HepG2 (cell line): ENCODE data around the gene LCN2. TPM values are rescaled to one million over a fixed set of nuclear protein-coding genes. Genes with fewer than 3 reads are reported as not detected.
A peak's percentile ranks its signal among the peaks of the same experiment; 100 is the strongest.

ENCODE experiments used
- CEBPG ChIP-seq: IDR thresholded peaks from 2 replicates; pipeline ENCODE4 v1.6.1; 2016
- CREB1 ChIP-seq, 2 experiments: fragments of 450-650 bp in 1 of 2; IDR thresholded peaks; 2 replicates each; pipeline ENCODE4 v1.6.1; 2016 to 2017; ENCODE audit warnings: control low read depth in 1 of 2, mild to moderate bottlenecking in 1 of 2, missing compliant biosample characterization in 1 of 2, missing genetic modification characterization in 1 of 2
- DMAP1 ChIP-seq: IDR thresholded peaks from 2 replicates; pipeline ENCODE4 v1.6.1; 2016
- HES4 ChIP-seq: sonication (generic); formaldehyde crosslinking; IDR thresholded peaks from 2 replicates; pipeline ENCODE4 v1.9.0; 2021; ENCODE audit warnings: mild to moderate bottlenecking, missing genetic modification reagents, borderline replicate concordance
- MED13 ChIP-seq: sonication (generic); formaldehyde crosslinking; IDR thresholded peaks from 2 replicates; pipeline ENCODE4 v1.5.0; 2020; ENCODE audit warnings: missing genetic modification reagents
- NFKBIZ ChIP-seq: IDR thresholded peaks from 2 replicates; pipeline ENCODE4 v1.6.1; 2018; ENCODE audit warnings: missing genetic modification reagents, missing compliant biosample characterization
- NR2C2 ChIP-seq: sonication (generic); formaldehyde crosslinking; IDR thresholded peaks from 2 replicates; pipeline ENCODE4 v1.4.0; 2020; ENCODE audit warnings: missing genetic modification reagents, mild to moderate bottlenecking, moderate library complexity, borderline replicate concordance
- NR2F1 ChIP-seq, 2 experiments: fragments of 450-650 bp in 1 of 2; formaldehyde crosslinking in 1 of 2; IDR thresholded peaks; 2 replicates each; pipeline versions ENCODE4 v1.5.0 to v1.6.1; 2016 to 2020; ENCODE audit warnings: mild to moderate bottlenecking in 1 of 2, missing compliant biosample characterization in 1 of 2, missing genetic modification reagents in 1 of 2, moderate library complexity in 1 of 2
- RBM39 ChIP-seq: fragments of 200-400 bp; formaldehyde crosslinking; IDR thresholded peaks from one replicate; pipeline ENCODE4 v1.6.1; 2018; ENCODE audit warnings: antibody characterized with exemption, mild to moderate bottlenecking, low read depth, low read length; ENCODE audit not compliant: poor library complexity, severe bottlenecking
- SP1 ChIP-seq, 2 experiments: fragments of 450-650 bp in 1 of 2; sonication (generic) in 1 of 2; formaldehyde crosslinking in 1 of 2; IDR thresholded peaks; 2 replicates each; pipeline versions ENCODE4 v1.4.0 to v1.6.1; 2016 to 2020; ENCODE audit warnings: missing genetic modification reagents in 1 of 2
- SP140L ChIP-seq: sonication (generic); formaldehyde crosslinking; IDR thresholded peaks from 2 replicates; pipeline ENCODE4 v1.4.0; 2020; ENCODE audit warnings: missing genetic modification reagents, borderline replicate concordance
- TMF1 ChIP-seq: sonication (generic); formaldehyde crosslinking; IDR thresholded peaks from 2 replicates; pipeline ENCODE4 v1.8.1; 2022; ENCODE audit warnings: low read depth, missing genetic modification reagents
- YEATS4 ChIP-seq: sonication (generic); formaldehyde crosslinking; IDR thresholded peaks from 2 replicates; pipeline ENCODE4 v1.4.0; 2020; ENCODE audit warnings: missing genetic modification reagents, borderline replicate concordance
- ZMYM4 ChIP-seq: sonication (generic); formaldehyde crosslinking; IDR thresholded peaks from 2 replicates; pipeline ENCODE4 v1.8.1; 2023; ENCODE audit warnings: mild to moderate bottlenecking, missing genetic modification reagents
- ZNF12 ChIP-seq: sonication (generic); formaldehyde crosslinking; IDR thresholded peaks from 2 replicates; pipeline ENCODE4 v1.5.0; 2020; ENCODE audit warnings: missing genetic modification reagents
- ZNF235 ChIP-seq: sonication (generic); formaldehyde crosslinking; IDR thresholded peaks from 2 replicates; pipeline ENCODE4 v1.8.1; 2023; ENCODE audit warnings: mild to moderate bottlenecking, missing genetic modification reagents, borderline replicate concordance
- ZNF274 ChIP-seq: sonication (generic); formaldehyde crosslinking; IDR thresholded peaks from 2 replicates; pipeline ENCODE4 v1.5.1; 2020; ENCODE audit warnings: mild to moderate bottlenecking, missing genetic modification reagents
- ZNF382 ChIP-seq: sonication (generic); formaldehyde crosslinking; IDR thresholded peaks from 2 replicates; pipeline ENCODE4 v1.5.0; 2020; ENCODE audit warnings: missing genetic modification reagents, mild to moderate bottlenecking, borderline replicate concordance
- ZNF546 ChIP-seq: sonication (generic); formaldehyde crosslinking; conservative IDR thresholded peaks from 2 replicates; pipeline ENCODE4 v1.8.1; 2023; ENCODE audit warnings: mild to moderate bottlenecking, missing genetic modification reagents
- ZNF562 ChIP-seq: sonication (generic); formaldehyde crosslinking; IDR thresholded peaks from 2 replicates; pipeline ENCODE4 v1.8.0; 2022; ENCODE audit warnings: missing genetic modification reagents, borderline replicate concordance
- ZNF709 ChIP-seq: sonication (generic); formaldehyde crosslinking; IDR thresholded peaks from 2 replicates; pipeline ENCODE4 v1.5.0; 2020; ENCODE audit warnings: mild to moderate bottlenecking, missing genetic modification reagents
- polyA plus RNA-seq, 8 experiments: library from polyadenylated mRNA; depleted of rRNA in 3 of 8; stranded (reverse) in 7 of 8; unstranded in 1 of 8; fragments of >200 nt; fragmentation: Illumina TruSeq in 4 of 8; extraction: Trizol in 4 of 8; gene quantifications; 2 replicates each; pipeline versions ENCODE4 v1.2.1 to v1.2.3, GENCODE V29; 2011 to 2016; ENCODE audit warnings: low read depth in 4 of 8, missing spikeins in 1 of 8, mixed read lengths in 1 of 8; ENCODE audit not compliant: insufficient read depth in 1 of 8
- total RNA-seq, 5 experiments: library from RNA; depleted of rRNA; stranded (reverse); fragments of >200 nt; fragmentation: Illumina TruSeq; extraction: Trizol; gene quantifications; 2 replicates each; pipeline ENCODE4 v1.2.3, GENCODE V29; 2016; ENCODE audit warnings: low read depth in 1 of 5
- TF ChIP-seq, protein P1 (sequence below): sonication (generic); formaldehyde crosslinking; IDR thresholded peaks from 2 replicates; pipeline ENCODE4 v1.4.0; 2020; ENCODE audit warnings: missing genetic modification reagents
- TF ChIP-seq, protein P2 (sequence below): sonication (generic); formaldehyde crosslinking; IDR thresholded peaks from 2 replicates; pipeline ENCODE4 v1.5.0; 2020; ENCODE audit warnings: mild to moderate bottlenecking, low read depth, missing genetic modification reagents, borderline replicate concordance

The LCN2 gene
- total and polyA plus RNA-seq, 2 of the 13 experiments (the other 11 are each of a cell fraction or from before 2014, with no cell fraction given), result 0.38 to 1.4 TPM

DNA sequence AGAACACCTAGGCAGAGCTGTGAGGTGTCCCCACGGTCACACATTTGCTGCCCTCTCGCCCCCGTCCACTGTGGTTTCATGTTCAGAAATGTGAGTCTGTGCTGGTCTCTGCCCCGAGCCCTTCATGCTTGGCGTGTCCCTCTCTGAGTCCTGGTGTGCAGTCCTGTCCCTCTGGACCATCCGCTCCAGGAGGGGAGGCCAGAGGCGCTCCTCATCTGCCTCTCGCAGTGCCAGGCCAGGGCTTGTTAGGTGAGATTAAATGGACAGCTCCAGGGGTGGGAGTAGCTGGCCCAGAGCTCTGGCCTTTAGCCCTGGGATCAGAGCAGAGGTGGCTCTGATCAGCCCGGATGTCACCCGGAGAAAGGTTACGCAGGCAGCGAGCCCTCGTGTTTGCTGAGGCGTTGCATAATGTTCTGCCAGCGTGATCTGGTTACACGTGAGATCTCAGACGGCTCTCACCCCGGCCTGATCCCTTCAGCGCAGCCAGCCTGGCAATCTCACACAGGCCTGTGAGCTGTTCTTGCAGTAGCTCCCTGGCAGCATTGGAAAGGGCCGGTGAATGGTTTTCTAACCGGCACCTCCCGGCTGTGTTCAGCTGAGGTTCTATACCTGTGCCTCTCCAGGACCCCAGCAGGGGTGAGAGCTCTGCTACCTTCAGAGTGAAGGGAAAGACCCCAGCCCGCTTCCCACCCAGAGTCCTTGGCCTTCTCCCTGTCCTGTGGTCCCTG is 46.2 kb upstream of the LCN2 start (continued):
- TF ChIP-seq, protein P1, sequence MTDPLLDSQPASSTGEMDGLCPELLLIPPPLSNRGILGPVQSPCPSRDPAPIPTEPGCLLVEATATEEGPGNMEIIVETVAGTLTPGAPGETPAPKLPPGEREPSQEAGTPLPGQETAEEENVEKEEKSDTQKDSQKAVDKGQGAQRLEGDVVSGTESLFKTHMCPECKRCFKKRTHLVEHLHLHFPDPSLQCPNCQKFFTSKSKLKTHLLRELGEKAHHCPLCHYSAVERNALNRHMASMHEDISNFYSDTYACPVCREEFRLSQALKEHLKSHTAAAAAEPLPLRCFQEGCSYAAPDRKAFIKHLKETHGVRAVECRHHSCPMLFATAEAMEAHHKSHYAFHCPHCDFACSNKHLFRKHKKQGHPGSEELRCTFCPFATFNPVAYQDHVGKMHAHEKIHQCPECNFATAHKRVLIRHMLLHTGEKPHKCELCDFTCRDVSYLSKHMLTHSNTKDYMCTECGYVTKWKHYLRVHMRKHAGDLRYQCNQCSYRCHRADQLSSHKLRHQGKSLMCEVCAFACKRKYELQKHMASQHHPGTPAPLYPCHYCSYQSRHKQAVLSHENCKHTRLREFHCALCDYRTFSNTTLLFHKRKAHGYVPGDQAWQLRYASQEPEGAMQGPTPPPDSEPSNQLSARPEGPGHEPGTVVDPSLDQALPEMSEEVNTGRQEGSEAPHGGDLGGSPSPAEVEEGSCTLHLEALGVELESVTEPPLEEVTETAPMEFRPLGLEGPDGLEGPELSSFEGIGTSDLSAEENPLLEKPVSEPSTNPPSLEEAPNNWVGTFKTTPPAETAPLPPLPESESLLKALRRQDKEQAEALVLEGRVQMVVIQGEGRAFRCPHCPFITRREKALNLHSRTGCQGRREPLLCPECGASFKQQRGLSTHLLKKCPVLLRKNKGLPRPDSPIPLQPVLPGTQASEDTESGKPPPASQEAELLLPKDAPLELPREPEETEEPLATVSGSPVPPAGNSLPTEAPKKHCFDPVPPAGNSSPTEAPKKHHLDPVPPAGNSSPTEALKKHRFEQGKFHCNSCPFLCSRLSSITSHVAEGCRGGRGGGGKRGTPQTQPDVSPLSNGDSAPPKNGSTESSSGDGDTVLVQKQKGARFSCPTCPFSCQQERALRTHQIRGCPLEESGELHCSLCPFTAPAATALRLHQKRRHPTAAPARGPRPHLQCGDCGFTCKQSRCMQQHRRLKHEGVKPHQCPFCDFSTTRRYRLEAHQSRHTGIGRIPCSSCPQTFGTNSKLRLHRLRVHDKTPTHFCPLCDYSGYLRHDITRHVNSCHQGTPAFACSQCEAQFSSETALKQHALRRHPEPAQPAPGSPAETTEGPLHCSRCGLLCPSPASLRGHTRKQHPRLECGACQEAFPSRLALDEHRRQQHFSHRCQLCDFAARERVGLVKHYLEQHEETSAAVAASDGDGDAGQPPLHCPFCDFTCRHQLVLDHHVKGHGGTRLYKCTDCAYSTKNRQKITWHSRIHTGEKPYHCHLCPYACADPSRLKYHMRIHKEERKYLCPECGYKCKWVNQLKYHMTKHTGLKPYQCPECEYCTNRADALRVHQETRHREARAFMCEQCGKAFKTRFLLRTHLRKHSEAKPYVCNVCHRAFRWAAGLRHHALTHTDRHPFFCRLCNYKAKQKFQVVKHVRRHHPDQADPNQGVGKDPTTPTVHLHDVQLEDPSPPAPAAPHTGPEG, result no peak
- TF ChIP-seq YEATS4 (CRISPR knock-in tag), result peak; percentile 88; the same call in 1 of the 2 replicates
- TF ChIP-seq ZNF12, result peak; percentile 52; the same call in 1 of the 2 replicates
- TF ChIP-seq ZNF382 (CRISPR knock-in tag), result no peak
- TF ChIP-seq ZNF562 (CRISPR knock-in tag), result no peak
- TF ChIP-seq ZNF546 (CRISPR knock-in tag), result 0 out of 2 replicates have a peak, but pooled peaks have one; percentile 61
- TF ChIP-seq TMF1 (CRISPR knock-in tag), result 0 out of 2 replicates have a peak, but pooled peaks have one; percentile 23
- TF ChIP-seq HES4 (CRISPR knock-in tag), result peak; percentile 99
- TF ChIP-seq SP140L (CRISPR knock-in tag), result peak; percentile 86; the same call in 1 of the 2 replicates
- peak; percentile 94 for TF ChIP-seq DMAP1 (CRISPR knock-in tag)
- peak; percentile 98 for TF ChIP-seq CEBPG
- peak; percentile 98 for TF ChIP-seq ZNF274 (CRISPR knock-in tag)
- 0 out of 2 replicates have a peak, but pooled peaks have one; percentile 61 for TF ChIP-seq CREB1 (IDR thresholded peaks at IDR 0.05)
- TF ChIP-seq CREB1 (CRISPR knock-in tag; IDR thresholded peaks at IDR 0.05), result no peak
- peak; percentile 98 for TF ChIP-seq ZNF709 (CRISPR knock-in tag)
- TF ChIP-seq ZNF235 (CRISPR knock-in tag), result no peak
- peak; percentile 92 to 93 for TF ChIP-seq NR2F1 (CRISPR knock-in tag; IDR thresholded peaks at IDR 0.05)
- peak; percentile 96 for TF ChIP-seq NFKBIZ (CRISPR knock-in tag)
- no peak for TF ChIP-seq SP1 (IDR thresholded peaks at IDR 0.05)
- TF ChIP-seq SP1 (CRISPR knock-in tag; IDR thresholded peaks at IDR 0.05), result 0 out of 2 replicates have a peak, but pooled peaks have one; percentile 30
- peak; percentile 75 for TF ChIP-seq ZMYM4
- TF ChIP-seq, protein P2, sequence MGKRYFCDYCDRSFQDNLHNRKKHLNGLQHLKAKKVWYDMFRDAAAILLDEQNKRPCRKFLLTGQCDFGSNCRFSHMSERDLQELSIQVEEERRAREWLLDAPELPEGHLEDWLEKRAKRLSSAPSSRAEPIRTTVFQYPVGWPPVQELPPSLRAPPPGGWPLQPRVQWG (CRISPR knock-in tag), result no peak
- peak; percentile 94 for TF ChIP-seq RBM39
- TF ChIP-seq MED13 (CRISPR knock-in tag), result peak; percentile 58; the same call in 1 of the 2 replicates
- peak; percentile 88 for TF ChIP-seq NR2C2 (CRISPR knock-in tag)
